H9 (cell line): ENCODE data around the gene BAAT. TPM values are rescaled to one million over a fixed set of nuclear protein-coding genes. Genes with fewer than 3 reads are reported as not detected.

Source experiments
- DNase-seq: peaks from one replicate; pipeline ENCODE4 v3.0.0-alpha.2; 2017
- H2AFZ ChIP-seq: one replicate; pipeline ENCODE4 v1.6.1; 2013; ENCODE audit warnings: mild to moderate bottlenecking, low read length, control low read depth, moderate library complexity
- H2AK5ac ChIP-seq: 2 replicates; pipeline ENCODE4 v1.6.1; 2013; ENCODE audit warnings: low read length, control low read depth, mixed read lengths; ENCODE audit not compliant: insufficient read length
- H2BK120ac ChIP-seq: one replicate; pipeline ENCODE4 v1.6.1; 2013; ENCODE audit warnings: low read depth, mild to moderate bottlenecking, low read length, control low read depth, inconsistent platforms; ENCODE audit not compliant: poor library complexity, severe bottlenecking
- H2BK12ac ChIP-seq: 2 replicates; pipeline ENCODE4 v1.6.1; 2013; ENCODE audit warnings: low read length, control low read depth, mixed read lengths, low read depth; ENCODE audit not compliant: insufficient read length
- H2BK15ac ChIP-seq: 2 replicates; pipeline ENCODE4 v1.6.1; 2013; ENCODE audit warnings: low read depth, low read length, control low read depth
- H2BK20ac ChIP-seq: one replicate; pipeline ENCODE4 v1.6.1; 2013; ENCODE audit warnings: low read depth, mild to moderate bottlenecking, low read length, control low read depth, inconsistent platforms; ENCODE audit not compliant: poor library complexity, severe bottlenecking
- H2BK5ac ChIP-seq: 2 replicates; pipeline ENCODE4 v1.6.1; 2013; ENCODE audit warnings: low read length, control low read depth, mixed read lengths; ENCODE audit not compliant: insufficient read length
- H3K14ac ChIP-seq: 2 replicates; pipeline ENCODE4 v1.6.1; 2013; ENCODE audit warnings: low read length, control low read depth; ENCODE audit not compliant: insufficient read depth
- H3K18ac ChIP-seq: 2 replicates; pipeline ENCODE4 v1.6.1; 2013; ENCODE audit warnings: low read depth, mild to moderate bottlenecking, mixed read lengths, low read length, control low read depth; ENCODE audit not compliant: insufficient read length
- H3K23ac ChIP-seq: 2 replicates; pipeline ENCODE4 v1.6.1; 2013; ENCODE audit warnings: low read length, control low read depth, mixed read lengths, low read depth; ENCODE audit not compliant: insufficient read length
- H3K23me2 ChIP-seq: 2 replicates; pipeline ENCODE4 v1.6.1; 2013; ENCODE audit warnings: low read depth, mild to moderate bottlenecking, mixed read lengths, low read length, control low read depth; ENCODE audit not compliant: insufficient read length, poor library complexity, severe bottlenecking
- H3K27ac ChIP-seq: 2 replicates; pipeline ENCODE4 v1.5.1; 2013; ENCODE audit warnings: low read length, control low read depth, mixed read lengths, low read depth; ENCODE audit not compliant: insufficient read length
- H3K27me3 ChIP-seq: 2 replicates; pipeline ENCODE4 v1.6.1; 2013; ENCODE audit warnings: low read length, control low read depth, inconsistent platforms; ENCODE audit not compliant: insufficient read depth
- H3K4ac ChIP-seq: 2 replicates; pipeline ENCODE4 v1.6.1; 2013; ENCODE audit warnings: low read depth, mild to moderate bottlenecking, control low read depth, inconsistent platforms, low read length, moderate library complexity
- H3K4me1 ChIP-seq: 2 replicates; pipeline ENCODE4 v1.6.1; 2013; ENCODE audit warnings: low read length, control low read depth, inconsistent platforms; ENCODE audit not compliant: insufficient read depth
- H3K4me2 ChIP-seq: 2 replicates; pipeline ENCODE4 v1.6.1; 2013; ENCODE audit warnings: low read length, control low read depth, mixed read lengths; ENCODE audit not compliant: insufficient read length, insufficient read depth
- H3K56ac ChIP-seq: 2 replicates; pipeline ENCODE4 v1.6.1; 2013; ENCODE audit warnings: low read depth, mild to moderate bottlenecking, mixed read lengths, low read length, control low read depth; ENCODE audit not compliant: insufficient read length
- H3K79me1 ChIP-seq: 2 replicates; pipeline ENCODE4 v1.6.1; 2013; ENCODE audit warnings: low read depth, mild to moderate bottlenecking, moderate library complexity, low read length, control low read depth, inconsistent platforms; ENCODE audit not compliant: insufficient read depth, poor library complexity, severe bottlenecking
- H3K79me2 ChIP-seq: 2 replicates; pipeline ENCODE4 v1.6.1; 2013; ENCODE audit warnings: low read length, control low read depth, inconsistent platforms; ENCODE audit not compliant: insufficient read depth
- H3K9ac ChIP-seq: 2 replicates; pipeline ENCODE4 v1.6.1; 2013; ENCODE audit warnings: low read length, control low read depth, mixed read lengths; ENCODE audit not compliant: insufficient read length; ENCODE audit errors: extremely low read depth
- H3K9me3 ChIP-seq: one replicate; pipeline ENCODE4 v1.6.1; 2013; ENCODE audit warnings: low read depth, low read length, inconsistent platforms; ENCODE audit not compliant: control insufficient read depth
- H3T11ph ChIP-seq: one replicate; pipeline ENCODE4 v1.6.1; 2013; ENCODE audit warnings: mild to moderate bottlenecking, low read length, control low read depth, inconsistent platforms
- H4K20me1 ChIP-seq: one replicate; pipeline ENCODE4 v1.6.1; 2013; ENCODE audit not compliant: control insufficient read depth, insufficient read length, insufficient read depth
- H4K5ac ChIP-seq: 2 replicates; pipeline ENCODE4 v1.6.1; 2013; ENCODE audit warnings: low read depth, mild to moderate bottlenecking, mixed read lengths, low read length, control low read depth; ENCODE audit not compliant: insufficient read length
- H4K8ac ChIP-seq: replicated peaks from 2 replicates; pipeline ENCODE4 v1.6.1; 2013; ENCODE audit warnings: low read length, control low read depth, mixed read lengths, low read depth; ENCODE audit not compliant: insufficient read length
- H4K91ac ChIP-seq: 2 replicates; pipeline ENCODE4 v1.6.1; 2013; ENCODE audit warnings: low read depth, mild to moderate bottlenecking, moderate library complexity, mixed read lengths, low read length, control low read depth; ENCODE audit not compliant: insufficient read length
- H3K27ac Mint-ChIP-seq, 3 experiments: 2 replicates in 2 of 3; 3 replicates in 1 of 3; pipeline ENCODE4 v1.8.0; 2020 to 2021; ENCODE audit warnings: mixed read lengths in 3 of 3, mild to moderate bottlenecking in 1 of 3, moderate library complexity in 1 of 3
- H3K27me3 Mint-ChIP-seq: 2 replicates; pipeline ENCODE4 v1.8.0; 2021; ENCODE audit warnings: low read depth, mild to moderate bottlenecking, moderate library complexity, mixed read lengths
- H3K36me3 Mint-ChIP-seq, 3 experiments: 2 replicates in 2 of 3; 3 replicates in 1 of 3; pipeline ENCODE4 v1.8.0; 2020 to 2021; ENCODE audit warnings: low read depth in 3 of 3, mixed read lengths in 3 of 3; ENCODE audit not compliant: insufficient read depth in 1 of 3
- H3K4me1 Mint-ChIP-seq, 2 experiments: 2 replicates each; pipeline ENCODE4 v1.8.0; 2020; ENCODE audit warnings: mixed read lengths in 2 of 2
- H3K4me3 Mint-ChIP-seq, 2 experiments: 2 replicates in 1 of 2; 3 replicates in 1 of 2; pipeline ENCODE4 v1.8.0; 2020 to 2021; ENCODE audit warnings: mild to moderate bottlenecking in 2 of 2, mixed read lengths in 2 of 2, moderate library complexity in 1 of 2
- H3K9me3 Mint-ChIP-seq, 2 experiments: 2 replicates in 1 of 2; 3 replicates in 1 of 2; pipeline ENCODE4 v1.8.0; 2020; ENCODE audit warnings: mild to moderate bottlenecking in 2 of 2, mixed read lengths in 2 of 2, moderate library complexity in 1 of 2
- WGBS: extraction: QIAGEN DNeasy Blood & Tissue Kit; methylation state at CpG from one replicate; pipeline ENCODE4 v1.1.7; 2013; ENCODE audit warnings: missing lambda C conversion rate, low lambda C conversion rate, mixed read lengths; ENCODE audit not compliant: insufficient read length; ENCODE audit errors: extremely low coverage; 5-methylcytosine and 5-hydroxymethylcytosine counted together
- total RNA-seq: library from RNA; stranded (reverse); gene quantifications from 2 replicates; pipeline ENCODE4 v1.2.1, GENCODE V29; 2021
- TF ChIP-seq, protein P1 (sequence below): fragments of 200-600 bp; sonication (generic); conservative IDR thresholded peaks from 3 replicates; pipeline ENCODE4 v1.8.0; 2021; ENCODE audit warnings: antibody characterized with exemption, mild to moderate bottlenecking

The BAAT gene
- total RNA-seq, 1 experiment from 2014 or later: 0.09 TPM

DNA sequence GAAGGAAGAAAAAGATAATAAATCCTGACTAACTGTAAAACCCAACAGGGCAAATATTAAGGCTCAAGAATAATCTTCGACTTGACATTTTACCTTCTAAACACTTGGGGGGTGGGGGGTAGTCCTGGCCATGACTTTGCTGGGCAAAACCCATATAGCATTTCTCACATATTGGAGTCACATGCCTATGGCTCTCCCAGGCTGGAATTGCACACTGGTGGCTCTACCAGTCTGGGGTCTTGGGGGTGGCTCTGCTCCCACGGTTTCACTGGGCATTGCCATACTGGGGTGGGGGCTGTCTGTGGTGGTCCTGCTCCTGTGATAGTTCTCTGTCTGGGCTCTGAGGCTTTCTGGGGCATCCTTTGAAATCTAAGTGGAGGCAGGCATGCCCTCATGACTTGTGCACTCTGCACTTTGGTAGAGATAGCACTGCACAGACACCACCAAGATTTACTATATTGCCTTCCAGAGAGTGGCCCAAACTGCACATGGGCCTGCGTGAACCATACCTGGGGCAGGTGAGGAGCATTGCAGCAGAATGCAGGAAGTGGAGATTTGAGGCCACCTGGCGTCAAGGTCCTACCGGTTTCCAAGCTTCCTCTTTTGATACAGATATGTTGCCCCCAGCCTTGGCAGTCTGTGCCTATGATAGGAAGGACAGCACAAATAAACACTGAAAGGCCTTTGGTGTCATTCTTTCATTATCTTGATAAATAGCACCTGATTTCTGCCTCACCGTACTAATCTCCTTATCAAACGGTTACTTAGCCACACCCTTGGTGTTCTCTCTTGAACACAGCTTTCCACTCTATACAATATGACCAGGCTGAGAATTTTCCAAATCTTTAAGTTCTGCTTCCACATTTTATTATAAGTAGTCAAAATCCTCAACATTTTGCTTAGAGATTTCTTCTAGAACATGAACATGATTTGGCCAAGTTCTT, 29.8 kb downstream of the BAAT start:
- H3K9ac ChIP-seq: no peak overlapping the region
- H4K91ac ChIP-seq: no peak overlapping the region
- TF ChIP-seq, protein P1, sequence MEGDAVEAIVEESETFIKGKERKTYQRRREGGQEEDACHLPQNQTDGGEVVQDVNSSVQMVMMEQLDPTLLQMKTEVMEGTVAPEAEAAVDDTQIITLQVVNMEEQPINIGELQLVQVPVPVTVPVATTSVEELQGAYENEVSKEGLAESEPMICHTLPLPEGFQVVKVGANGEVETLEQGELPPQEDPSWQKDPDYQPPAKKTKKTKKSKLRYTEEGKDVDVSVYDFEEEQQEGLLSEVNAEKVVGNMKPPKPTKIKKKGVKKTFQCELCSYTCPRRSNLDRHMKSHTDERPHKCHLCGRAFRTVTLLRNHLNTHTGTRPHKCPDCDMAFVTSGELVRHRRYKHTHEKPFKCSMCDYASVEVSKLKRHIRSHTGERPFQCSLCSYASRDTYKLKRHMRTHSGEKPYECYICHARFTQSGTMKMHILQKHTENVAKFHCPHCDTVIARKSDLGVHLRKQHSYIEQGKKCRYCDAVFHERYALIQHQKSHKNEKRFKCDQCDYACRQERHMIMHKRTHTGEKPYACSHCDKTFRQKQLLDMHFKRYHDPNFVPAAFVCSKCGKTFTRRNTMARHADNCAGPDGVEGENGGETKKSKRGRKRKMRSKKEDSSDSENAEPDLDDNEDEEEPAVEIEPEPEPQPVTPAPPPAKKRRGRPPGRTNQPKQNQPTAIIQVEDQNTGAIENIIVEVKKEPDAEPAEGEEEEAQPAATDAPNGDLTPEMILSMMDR: no peak
- no peak overlapping the region for H2AK5ac ChIP-seq
- H3K56ac ChIP-seq: no peak overlapping the region
- H3K23me2 ChIP-seq: no peaks in the 10 kb centered on the region
- no peaks in the 10 kb centered on the region for H4K20me1 ChIP-seq
- Mint-ChIP-seq H3K4me3 (no peak overlapping the region), H3K27me3 (no peaks in the 10 kb centered on the region), H3K4me1 (no peaks in the 10 kb centered on the region), H3K27ac (no peak overlapping the region), H3K9me3 (peaks cover 0 to 4% of the 10 kb centered on the region in 2 experiments; a peak in 1 of 5 replicates), H3K36me3 (no peaks in the 10 kb centered on the region)
- H3K4me2 ChIP-seq: no peak overlapping the region
- no peaks in the 10 kb centered on the region for H3K27me3 ChIP-seq
- no peak overlapping the region for H3K23ac ChIP-seq
- H2BK20ac ChIP-seq: no peak overlapping the region
- WGBS: no CpG with 5 or more reads among the region's 7 CpGs
- no peak for DNase-seq
- no peak overlapping the region for H2BK5ac ChIP-seq
- H3K18ac ChIP-seq: no peak overlapping the region
- H3K79me2 ChIP-seq: no peaks in the 10 kb centered on the region
- no peak overlapping the region for H4K5ac ChIP-seq
- no peak overlapping the region for H2BK15ac ChIP-seq
- no peaks in the 10 kb centered on the region for H3K79me1 ChIP-seq
- no peak overlapping the region for H3K27ac ChIP-seq
- H3K4me1 ChIP-seq: no peaks in the 10 kb centered on the region
- H2AFZ ChIP-seq: no peak overlapping the region
- no peaks in the 10 kb centered on the region for H3K9me3 ChIP-seq
- no peak overlapping the region for H2BK12ac ChIP-seq
- no peak overlapping the region for H4K8ac ChIP-seq
- H3K4ac ChIP-seq: no peak overlapping the region
- no peak overlapping the region for H3T11ph ChIP-seq
- H2BK120ac ChIP-seq: no peak overlapping the region
- no peak overlapping the region; the same call in 1 of the 2 replicates for H3K14ac ChIP-seq
